GM19351 (cell line): ENCODE results near the gene KDM4B.

Experiments used
- ATAC-seq: cut with Tn5 transposase; IDR thresholded peaks from one replicate; pipeline ENCODE4 v1.9.1; 2021; ENCODE audit warnings: mild to moderate bottlenecking, moderate library complexity; ENCODE audit not compliant: unreplicated experiment

The KDM4B gene

DNA sequence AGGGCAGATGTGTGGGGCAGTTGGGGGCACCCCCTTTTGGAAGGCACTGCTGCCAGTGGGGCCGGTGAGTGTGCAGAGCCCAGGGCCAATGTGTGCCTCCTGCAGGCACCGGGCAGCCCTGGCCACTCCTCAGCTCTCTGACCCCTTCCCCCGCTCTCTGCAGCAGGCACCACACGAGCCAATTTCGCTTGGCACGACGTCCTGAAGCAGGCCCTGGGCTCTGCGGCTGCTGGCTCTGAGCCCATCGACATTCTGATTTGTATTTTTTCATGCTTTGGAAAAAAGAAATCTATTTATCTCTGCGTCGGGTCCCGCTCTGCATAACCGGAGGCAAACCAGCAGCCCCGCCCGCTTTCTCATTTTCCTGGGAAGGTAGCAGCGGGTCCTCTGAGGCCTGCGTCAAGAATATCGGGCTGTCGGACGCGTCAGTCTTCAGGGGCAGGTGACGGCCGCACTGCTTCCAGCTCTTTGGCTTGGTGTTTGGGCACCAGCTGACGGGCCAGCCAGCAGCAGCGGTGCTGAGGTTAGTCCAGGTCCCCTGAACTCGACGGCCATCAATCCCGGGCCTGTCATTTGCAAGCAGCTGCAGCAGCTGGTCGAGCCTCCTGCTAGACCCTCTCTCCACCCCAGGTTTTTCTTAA, 134.3 kb downstream of the KDM4B start:
- no peak for ATAC-seq

DNA sequence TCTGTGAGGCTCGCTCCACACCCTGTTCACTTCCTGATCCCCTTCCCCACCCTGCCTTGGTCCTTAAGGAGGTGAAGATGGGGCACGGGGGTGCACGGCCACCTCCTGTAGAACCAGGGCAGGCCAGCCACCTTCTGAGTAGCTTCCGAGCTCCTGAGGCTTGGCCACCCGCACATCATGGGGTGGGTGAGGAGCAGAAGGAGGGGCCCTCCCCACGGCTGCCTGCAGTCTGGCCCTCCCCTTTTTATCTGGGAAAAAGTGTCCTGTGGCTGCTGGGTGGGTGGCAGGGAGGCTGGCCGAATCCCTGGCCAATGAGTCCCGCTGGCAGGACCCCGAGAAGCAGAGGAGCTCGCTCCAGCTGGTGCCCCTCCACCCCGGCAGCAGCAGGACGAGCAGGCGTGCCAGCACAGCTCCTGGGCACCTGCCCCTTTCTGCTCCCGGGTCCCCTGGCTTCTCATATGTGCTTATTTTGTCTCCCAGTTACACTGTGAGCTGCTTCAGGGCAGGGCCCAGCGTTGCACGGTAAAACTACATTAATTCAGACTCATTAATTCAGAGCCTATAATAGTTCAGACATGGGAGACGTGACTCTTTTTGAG, 135.0 kb downstream of the KDM4B start:
- ATAC-seq = no peak

GRCh38 chr19:5104871-5105351, 136.0 kb downstream of the KDM4B start:
- ATAC-seq = no peak

DNA sequence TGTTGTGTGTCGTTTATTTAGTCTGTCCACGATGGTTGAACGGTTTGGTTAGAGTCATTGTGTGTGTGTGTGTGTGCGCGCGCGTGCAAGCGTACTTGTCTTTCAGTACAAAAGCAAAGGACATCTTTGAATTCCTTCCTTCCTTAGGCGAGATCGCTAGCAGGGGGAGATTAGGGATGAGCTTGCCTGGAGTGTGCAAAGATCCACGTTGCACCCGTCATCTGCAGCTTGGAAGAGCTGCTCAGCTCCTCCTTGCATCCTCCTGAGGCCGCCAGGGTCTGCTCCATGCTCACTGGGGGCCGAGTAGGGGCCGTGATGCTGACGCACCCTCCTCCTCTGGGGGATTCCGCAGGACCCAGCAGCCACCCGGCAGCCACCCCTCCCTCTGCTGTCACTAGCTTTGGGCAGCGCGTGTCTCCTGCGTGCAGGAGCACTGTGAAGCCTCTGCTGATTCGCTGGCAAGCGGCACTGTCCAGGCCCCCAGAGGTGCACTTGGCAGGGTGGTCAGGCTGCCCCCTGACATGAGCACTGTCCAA, 137.3 kb downstream of the KDM4B start:
- no peak for ATAC-seq

GRCh38 chr19:5106971-5107370, 138.1 kb downstream of the KDM4B start:
- no peak for ATAC-seq

GRCh38 chr19:5107432-5108122, 138.7 kb downstream of the KDM4B start:
- no peak for ATAC-seq

- ATAC-seq = no peak
These were observed 139.2 kb downstream of the KDM4B start for GRCh38 chr19:5108123-5108596.

- ATAC-seq = no peak
These were observed 140.0 kb downstream of the KDM4B start for GRCh38 chr19:5108866-5109265.

DNA sequence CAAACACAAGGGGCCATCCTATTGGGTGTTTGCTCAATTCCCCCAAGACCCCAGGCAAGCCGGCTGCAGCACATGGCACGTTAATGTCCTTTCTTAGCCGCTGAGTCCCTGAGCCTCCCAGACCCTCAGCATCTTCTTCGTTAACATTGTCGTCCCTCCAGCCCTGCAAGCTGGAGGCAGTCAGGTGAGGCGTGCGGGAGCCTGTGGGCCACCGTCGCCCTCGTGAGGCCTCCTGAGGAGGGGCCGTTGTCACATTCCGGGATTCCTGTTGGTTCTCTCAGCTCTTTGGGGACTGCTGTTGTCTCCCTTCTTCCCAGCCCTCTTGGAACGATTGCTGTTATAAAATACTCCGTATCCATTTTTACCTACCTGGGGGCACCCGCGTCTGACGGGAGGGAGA, 140.6 kb downstream of the KDM4B start:
- ATAC-seq = no peak

DNA sequence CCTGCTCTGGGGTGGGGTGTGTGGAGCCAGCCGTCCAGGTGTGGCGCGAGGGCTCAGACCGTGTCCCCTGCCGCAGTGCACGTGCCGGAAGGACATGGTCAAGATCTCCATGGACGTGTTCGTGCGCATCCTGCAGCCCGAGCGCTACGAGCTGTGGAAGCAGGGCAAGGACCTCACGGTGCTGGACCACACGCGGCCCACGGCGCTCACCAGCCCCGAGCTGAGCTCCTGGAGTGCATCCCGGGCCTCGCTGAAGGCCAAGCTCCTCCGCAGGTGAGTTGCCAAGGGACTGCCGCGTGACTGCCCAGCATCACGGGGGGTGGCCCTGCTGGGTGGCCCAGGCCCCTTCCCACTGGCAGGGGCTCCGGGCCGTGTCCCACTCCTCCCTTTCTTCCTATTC, 141.6 kb downstream of the KDM4B start:
- ATAC-seq = no peak

- ATAC-seq = no peak
These were observed 142.1 kb downstream of the KDM4B start for GRCh38 chr19:5111051-5111450.

GRCh38 chr19:5112175-5112574, 143.3 kb downstream of the KDM4B start:
- ATAC-seq = no peak

DNA sequence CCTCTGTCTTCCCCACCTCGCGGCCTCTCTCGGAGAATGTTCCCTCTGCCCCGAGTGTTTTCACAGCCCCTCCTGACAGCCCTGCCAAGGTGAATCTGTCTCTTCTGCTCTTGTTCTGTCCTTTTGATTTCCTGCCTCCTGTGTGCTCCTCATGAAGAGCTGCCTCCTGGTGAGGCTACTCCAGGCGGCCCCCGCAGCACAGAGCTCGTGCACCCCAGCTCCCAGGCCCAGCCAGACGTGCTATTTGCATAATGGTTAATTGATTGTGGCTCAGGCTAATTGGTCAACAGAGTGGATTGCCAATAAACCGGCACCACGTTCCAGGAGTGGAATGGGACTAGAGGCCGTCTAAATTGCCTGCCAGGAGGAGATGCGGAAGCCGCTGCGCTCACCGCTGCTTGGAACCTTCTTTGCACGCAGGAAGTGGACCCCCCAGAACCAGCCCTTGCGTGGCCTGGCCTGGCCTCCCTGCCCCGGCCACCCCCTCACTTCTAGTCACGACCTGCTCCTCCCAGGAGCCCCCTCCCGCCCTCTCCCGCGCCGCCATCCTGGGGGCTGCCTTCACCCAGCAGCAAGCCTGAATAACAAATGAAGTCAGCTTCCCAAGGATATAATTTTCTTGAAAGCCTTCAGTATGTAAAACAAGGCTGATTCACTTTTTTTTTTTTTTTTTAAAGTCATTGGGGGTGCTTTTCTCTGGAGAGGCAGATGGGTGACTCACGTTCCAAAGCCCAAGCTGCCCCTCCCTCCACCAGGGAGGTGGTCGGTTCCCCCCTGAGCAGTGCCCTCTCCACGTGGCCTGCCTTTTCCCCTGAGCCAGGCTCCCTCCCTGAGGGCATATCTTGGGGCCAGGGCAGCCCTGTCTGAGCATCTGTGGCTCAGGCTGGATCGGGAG, 144.0 kb downstream of the KDM4B start:
- ATAC-seq = no peak

GRCh38 chr19:5113633-5114586, 145.0 kb downstream of the KDM4B start:
- ATAC-seq = no peak

DNA sequence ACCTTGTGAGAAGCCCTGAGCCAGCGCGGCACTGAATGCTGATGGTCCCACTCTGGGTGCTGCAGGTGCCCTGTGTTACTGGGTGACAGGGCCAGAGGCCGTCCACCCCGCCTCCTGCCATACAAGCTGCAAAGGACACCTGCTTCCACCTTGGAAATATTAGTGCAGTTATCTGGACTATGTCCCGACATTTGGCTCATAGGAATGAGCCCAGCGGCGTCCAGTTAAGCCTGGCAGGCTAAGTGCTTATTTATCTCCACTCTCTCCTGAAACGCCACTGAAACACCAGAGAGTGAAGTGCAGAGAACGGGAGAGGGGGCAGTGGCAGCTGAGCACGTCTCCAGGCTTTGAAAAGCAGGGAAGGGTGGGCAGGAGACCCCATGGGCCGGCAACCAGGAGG, 145.8 kb downstream of the KDM4B start:
- ATAC-seq = no peak

DNA sequence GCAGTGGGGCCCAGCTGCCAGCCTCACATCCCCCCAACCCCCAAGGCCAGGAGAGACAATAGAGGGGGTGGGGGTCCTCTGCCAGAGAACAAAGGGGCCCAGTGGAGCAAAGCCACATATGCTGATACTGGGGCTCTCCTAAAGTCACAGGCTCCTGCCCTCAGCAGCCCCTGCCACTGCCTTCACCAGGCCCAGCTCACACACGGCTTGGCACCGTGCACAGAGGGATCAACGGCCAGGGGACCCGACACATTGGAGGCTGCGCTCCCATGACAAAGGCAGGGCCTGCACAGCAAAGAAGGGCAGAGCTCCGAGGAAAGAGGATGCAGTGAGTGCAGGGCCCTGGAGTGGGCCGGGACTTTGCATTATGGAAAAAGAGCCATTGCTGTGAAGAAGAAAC, 146.4 kb downstream of the KDM4B start:
- no peak for ATAC-seq

DNA sequence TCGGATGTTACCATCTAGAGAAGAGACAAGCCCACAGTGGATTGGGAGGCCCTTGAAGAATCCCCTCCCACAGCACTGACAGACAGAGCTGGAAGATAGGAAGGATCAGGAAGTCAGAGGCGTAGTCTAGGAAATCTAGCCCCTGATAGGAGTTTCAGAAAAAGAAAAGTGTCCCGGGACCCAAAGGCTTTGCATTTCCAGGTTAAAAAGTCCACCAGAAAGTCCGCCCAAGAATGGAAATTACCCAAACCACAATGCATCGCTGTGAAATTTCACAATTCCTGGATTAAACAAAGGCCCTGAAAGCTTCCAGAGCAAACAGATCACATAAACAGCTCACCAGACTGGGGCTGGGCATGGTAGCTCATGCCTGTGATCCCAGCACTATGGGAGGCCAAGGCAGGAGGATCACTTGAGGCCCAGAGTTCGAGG, 146.9 kb downstream of the KDM4B start:
- no peak for ATAC-seq

DNA sequence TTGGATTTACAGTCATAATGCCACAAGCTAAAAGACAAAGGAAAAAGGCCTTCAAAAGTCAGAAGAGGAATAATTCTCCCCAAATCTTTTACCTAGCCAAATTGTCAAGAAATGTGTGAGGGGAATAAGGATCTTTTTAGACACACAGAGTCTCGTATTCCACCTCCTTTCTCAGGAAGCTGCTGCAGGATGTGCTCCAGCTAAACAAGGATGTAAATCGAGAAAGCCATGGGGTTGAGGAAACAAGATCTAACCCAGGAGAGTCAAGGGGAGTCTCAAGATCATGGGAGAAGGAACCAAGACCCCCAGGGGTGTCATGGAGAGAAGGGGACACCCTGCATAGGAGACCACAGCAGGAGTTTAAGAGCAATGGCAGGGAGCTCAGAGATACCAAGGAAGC, 147.4 kb downstream of the KDM4B start:
- ATAC-seq = no peak

DNA sequence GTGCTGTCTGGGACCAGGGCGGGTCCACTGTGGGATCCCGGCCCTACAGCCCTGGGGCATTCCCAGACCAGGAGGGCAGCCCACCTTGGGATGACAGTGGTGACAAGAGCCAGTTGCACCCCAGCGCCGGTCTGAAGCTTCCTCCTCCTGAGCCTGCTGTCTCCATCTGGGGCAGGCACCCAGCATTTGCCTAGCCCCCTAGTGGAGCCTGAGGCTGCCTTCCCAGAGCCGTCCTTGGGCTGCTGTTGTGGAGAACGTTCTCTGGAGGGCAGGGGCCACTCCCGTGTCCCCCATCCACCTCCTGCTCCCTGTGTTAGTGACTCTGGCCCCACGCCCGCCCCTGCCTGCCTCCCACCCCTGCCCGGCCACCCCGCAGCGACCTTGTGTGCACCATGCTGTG, 148.5 kb downstream of the KDM4B start:
- ATAC-seq = no peak

GRCh38 chr19:5118026-5118425, 149.1 kb downstream of the KDM4B start:
- ATAC-seq = no peak
